Measurements from ENCODE around the gene MIOS.
"Not testable (repeated sequence)": the region's sequence is repeated elsewhere in the genome, so short reads cannot be mapped to it uniquely, and the experiment has no call there.

MIOS gene

DNA sequence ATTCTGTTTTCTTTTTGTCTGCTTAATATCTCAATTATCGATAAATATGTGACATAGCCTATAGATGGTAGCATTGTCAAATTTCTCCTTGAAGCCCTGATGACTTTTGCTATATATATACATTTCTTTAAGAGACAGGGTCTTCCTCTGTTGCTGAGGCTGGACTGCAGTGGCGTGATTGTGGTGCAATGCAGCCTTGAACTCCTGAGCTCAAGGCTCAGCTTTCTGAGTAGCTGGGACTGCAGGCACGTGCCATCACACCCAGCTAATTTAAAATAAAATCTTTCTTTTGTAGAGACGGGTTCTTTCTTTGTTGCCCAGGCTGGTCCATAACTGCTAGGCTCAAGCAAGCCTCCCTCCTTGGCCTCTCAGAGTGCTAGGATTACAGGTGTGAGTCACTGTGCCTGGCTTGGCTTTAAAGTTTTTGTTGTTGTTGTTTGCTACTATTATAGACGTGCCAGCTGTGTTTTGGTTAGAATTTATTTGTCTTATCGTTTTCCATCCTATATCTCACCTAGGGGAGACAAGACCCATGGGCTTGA, 80.9 kb downstream of the MIOS start:
- no peak for DNase-seq

DNA sequence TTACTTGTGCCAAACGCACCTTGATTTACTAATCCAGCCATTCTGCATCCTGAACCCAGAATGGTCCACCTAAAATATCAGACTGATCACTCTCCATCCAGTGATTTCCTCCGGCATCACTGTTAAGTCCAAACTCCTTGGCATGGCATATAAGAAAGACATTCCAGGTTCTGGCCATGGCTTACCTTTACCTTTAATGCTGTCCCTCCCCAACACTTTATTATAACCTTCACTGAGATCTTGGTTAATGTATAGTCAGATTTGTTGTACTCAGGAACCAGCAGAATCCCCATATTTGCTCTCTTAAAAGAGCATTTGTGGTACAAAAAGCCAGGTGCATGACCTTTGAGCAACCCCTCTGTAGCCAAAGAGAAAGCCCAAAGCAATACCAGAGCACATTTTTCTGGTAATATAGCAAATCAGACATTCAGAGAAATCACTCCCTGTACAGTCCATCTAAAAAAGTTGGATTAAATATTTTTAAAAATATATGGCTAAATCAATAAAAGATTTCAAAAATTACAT, 84.1 kb downstream of the MIOS start:
- no peak for DNase-seq

DNA sequence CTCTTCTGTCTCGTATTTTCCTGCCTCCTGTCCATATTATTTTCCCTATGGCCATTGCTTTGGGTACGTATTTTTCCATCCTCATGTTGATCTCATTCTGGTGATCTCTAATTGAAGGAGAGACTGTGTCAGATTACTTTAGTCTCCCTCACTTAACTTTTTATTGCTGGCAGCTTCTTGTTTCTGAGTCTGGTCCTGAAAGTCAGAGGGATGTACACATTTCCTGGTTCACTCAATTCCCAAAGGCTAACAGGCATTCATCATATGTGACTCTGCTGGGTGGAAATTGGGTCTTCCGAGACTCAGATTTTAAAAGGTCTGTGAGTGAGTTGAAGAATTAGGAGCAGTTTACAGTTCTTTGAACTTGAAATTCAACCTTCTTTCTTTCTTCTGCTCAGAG, 84.8 kb downstream of the MIOS start:
- no peak for DNase-seq

DNA sequence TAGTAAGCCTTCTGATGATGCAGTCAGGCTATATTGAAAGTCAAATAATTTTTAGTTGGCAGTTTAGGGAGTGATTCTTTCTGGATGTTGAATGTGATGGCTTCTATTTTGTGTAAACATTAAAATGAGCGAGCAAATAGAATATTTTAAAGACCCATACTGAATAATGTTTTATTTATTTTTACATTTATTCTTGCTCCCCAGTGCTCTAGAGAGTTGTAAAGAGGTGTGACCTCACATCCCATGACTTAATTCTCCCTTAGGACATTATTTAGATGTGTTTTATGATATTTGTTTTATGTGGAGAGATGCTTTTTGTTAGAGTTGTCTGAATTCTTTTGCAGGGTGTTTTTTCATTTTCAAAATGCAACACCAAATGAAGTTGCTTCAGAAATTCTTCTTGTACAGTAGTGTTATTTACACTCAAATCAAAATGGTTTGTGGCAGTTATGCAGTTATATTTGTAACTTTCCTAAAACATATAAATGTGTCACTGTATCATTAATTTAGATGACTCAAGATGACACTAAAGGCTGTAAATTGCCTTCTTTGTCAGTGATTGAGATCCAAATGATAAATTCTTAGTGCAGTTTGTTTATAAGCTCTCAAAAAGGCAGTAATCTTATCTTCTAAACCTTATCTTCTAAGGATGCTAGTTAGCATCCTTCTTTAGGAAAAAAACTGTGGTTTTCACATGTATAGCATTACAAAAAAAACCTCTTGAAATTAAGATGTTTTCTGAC, 86.3 kb downstream of the MIOS start:
- DNase-seq: no peak

DNA sequence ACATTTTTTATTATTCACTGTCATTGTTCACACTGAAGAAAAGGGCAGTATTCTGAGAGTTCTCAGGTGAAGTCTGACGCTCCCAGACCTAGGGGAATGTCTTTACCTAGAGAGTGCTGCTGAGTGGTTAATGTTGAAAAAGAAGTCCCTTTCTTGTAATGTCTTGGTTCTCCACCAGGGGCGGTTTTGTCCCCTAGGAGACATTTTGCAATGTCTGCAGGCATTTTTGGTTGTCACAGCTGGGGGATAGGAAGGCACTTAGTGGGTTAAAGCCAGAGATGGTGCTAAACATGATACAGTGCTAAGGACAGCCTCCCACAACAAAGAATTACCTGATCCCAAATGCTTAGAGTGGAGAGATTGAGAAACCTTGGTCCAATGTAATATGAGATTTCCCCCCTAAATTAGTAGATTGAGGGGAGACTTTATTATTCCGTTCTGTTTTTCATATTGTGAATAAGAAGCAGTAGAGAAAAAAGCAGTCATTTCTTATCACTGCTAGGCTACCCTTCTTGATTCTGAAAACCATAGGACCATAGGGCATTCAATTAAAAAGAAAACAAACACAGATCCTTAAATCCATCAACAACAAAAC, 87.0 kb downstream of the MIOS start:
- no peak for DNase-seq

DNA sequence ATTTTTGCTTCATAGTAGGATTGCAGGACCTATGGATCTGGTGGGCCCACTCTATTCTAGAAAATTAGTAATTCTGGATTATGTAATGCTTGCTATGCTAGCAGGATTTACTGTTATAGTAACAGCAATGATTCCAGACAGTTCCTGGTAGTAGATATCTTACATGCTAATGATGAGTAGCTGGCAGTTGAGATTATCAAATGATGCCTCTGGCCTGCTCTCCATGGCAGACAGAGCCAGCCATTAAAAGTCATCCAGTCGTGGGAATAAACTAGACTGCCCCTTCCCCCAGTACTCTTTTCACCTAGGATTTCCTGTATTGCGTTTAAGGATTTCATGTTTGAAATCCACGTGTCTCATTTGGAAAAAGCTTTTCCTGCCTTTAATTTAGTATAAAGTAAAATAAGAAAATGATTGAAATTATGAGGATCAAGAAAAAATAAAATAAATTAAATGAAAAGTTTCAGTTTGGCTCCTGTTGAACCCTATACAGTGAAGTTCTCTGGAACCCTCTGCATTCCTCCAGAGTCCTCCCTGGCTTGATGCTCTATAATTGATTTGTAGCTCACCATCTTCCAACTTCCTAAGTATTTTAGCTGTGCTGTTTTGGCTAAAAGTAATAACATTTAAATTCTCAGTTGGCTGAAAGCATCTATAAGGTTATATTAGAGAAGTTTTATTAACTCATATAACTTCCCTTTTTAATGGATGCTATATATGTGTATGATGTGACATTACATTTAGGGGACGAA, 88.5 kb downstream of the MIOS start:
- DNase-seq: no peak

DNA sequence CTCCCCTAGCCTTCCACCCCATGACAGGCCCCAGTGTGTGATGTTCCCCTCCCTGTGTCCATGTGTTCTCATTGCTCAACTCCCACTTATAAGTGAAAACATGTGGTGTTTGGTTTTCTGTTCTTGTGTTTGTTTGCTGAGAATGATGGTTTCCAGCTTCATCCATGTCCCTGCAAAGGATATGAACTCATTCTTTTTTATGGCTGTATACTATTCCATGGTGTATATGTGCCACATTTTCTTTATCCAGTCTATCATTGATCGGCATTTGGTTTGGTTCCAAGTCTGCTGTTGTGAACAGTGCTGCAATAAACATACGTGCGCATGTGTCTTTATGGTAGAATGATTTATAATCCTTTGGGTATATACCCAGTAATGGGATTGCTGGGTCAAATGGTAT, 89.8 kb downstream of the MIOS start:
- not testable (repeated sequence) for DNase-seq

Data from right kidney (tissue), 1 donor.